Astrocyte (in vitro differentiated cells and primary cell): ENCODE measurements around the gene CHCHD3.

Experiments used
- CTCF ChIP-seq: IDR thresholded peaks from 2 replicates; pipeline ENCODE4 v1.5.1; 2011; ENCODE audit warnings: low read depth, mild to moderate bottlenecking, inconsistent platforms, low read length, moderate library complexity; ENCODE audit not compliant: insufficient read depth
- EZH2 ChIP-seq: IDR thresholded peaks from 2 replicates; pipeline ENCODE4 v1.6.1; 2012; ENCODE audit warnings: mild to moderate bottlenecking, low read length, inconsistent platforms; ENCODE audit not compliant: insufficient read depth

- TF ChIP-seq CTCF (no peak), EZH2 (no peak)
Measured at GRCh38 chr7:133121175-133121844, 39.4 kb upstream of the CHCHD3 start.
